HG03354 (cell line): ENCODE results near the gene ENOX2.
"Not testable (repeated sequence)": the region's sequence is repeated elsewhere in the genome, so short reads cannot be mapped to it uniquely, and the experiment has no call there.

Experiments
- ATAC-seq: cut with Tn5 transposase; IDR thresholded peaks from one replicate; pipeline ENCODE4 v1.9.1; 2021; ENCODE audit warnings: mild to moderate bottlenecking; ENCODE audit not compliant: unreplicated experiment, poor library complexity, severe bottlenecking

ENOX2 gene

GRCh38 chrX:130902783-130903613 is at the start of gene ENOX2:
ENOX2 (minus strand) TSS chrX:130903209; CDS start chrX:130703216, 199,993 bp downstream.
- ATAC-seq = peak; percentile 97

GRCh38 chrX:130952266-130953043 is 49.4 kb upstream of the ENOX2 start:
- ATAC-seq = peak; percentile 96

GRCh38 chrX:130944230-130944629 is 41.2 kb upstream of the ENOX2 start:
- ATAC-seq = no peak

GRCh38 chrX:130937101-130937500 is 34.1 kb upstream of the ENOX2 start:
- no peak for ATAC-seq

- no peak for ATAC-seq
Observed at GRCh38 chrX:130933358-130933757, 30.3 kb upstream of the ENOX2 start.

GRCh38 chrX:130920405-130920804 is 17.4 kb upstream of the ENOX2 start:
- not testable (repeated sequence) for ATAC-seq

GRCh38 chrX:130919676-130920075 is 16.7 kb upstream of the ENOX2 start:
- ATAC-seq = not testable (repeated sequence)

- ATAC-seq = not testable (repeated sequence)
Observed at GRCh38 chrX:130918498-130918897, 15.5 kb upstream of the ENOX2 start.

GRCh38 chrX:130916636-130917422 is 13.8 kb upstream of the ENOX2 start:
- ATAC-seq = peak; percentile 81

GRCh38 chrX:130915302-130915701 is 12.3 kb upstream of the ENOX2 start:
- ATAC-seq = no peak

- no peak for ATAC-seq
Observed at GRCh38 chrX:130909469-130910136, 6.6 kb upstream of the ENOX2 start.

GRCh38 chrX:130906776-130907175 is 3.8 kb upstream of the ENOX2 start:
- no peak for ATAC-seq

GRCh38 chrX:130902446-130902782 is 595 bp downstream of the ENOX2 start:
- ATAC-seq = no peak

- no peak for ATAC-seq
Observed at GRCh38 chrX:130896802-130897501, 6.1 kb downstream of the ENOX2 start.

- ATAC-seq = no peak
Observed at GRCh38 chrX:130896026-130896425, 7.0 kb downstream of the ENOX2 start.

- ATAC-seq = no peak
Observed at GRCh38 chrX:130895299-130895698, 7.7 kb downstream of the ENOX2 start.

- no peak for ATAC-seq
Observed at GRCh38 chrX:130893356-130894085, 9.5 kb downstream of the ENOX2 start.

GRCh38 chrX:130887376-130887775 is 15.6 kb downstream of the ENOX2 start:
- ATAC-seq = no peak
